Transverse colon (tissue), 4 donors: ENCODE measurements around the gene GOPC. TPM values are rescaled to one million over a fixed set of nuclear protein-coding genes. Genes with fewer than 3 reads are reported as not detected.

Experiments used
- DNase-seq: peaks from one replicate; pipeline ENCODE4 v3.0.0-alpha.2; 2019
- H3K27ac ChIP-seq, 4 donors: fragments of 200-600 bp; sonication (generic); 2 replicates each; pipeline ENCODE4 v1.5.1; 2016 to 2018; ENCODE audit warnings: inconsistent platforms in 4 of 4
- H3K27me3 ChIP-seq: fragments of 200-600 bp; sonication (generic); 2 replicates; pipeline ENCODE4 v1.5.1; 2017; ENCODE audit warnings: inconsistent platforms
- H3K36me3 ChIP-seq, 4 donors: fragments of 200-600 bp; sonication (generic); 2 replicates each; pipeline ENCODE4 v1.5.1; 2017 to 2019; ENCODE audit warnings: inconsistent platforms in 4 of 4
- H3K4me1 ChIP-seq, 4 donors: fragments of 200-600 bp; sonication (generic); 2 replicates each; pipeline ENCODE4 v1.5.1; 2017 to 2020; ENCODE audit warnings: inconsistent platforms in 4 of 4
- H3K4me3 ChIP-seq, 4 donors: fragments of 200-600 bp; sonication (generic); 1 replicate in 1 of 4; 2 replicates in 3 of 4; pipeline versions ENCODE4 v1.5.1 to v1.6.1; 2017 to 2019; ENCODE audit warnings: inconsistent platforms in 4 of 4
- H3K9me3 ChIP-seq, 2 donors: fragments of 200-600 bp; sonication (generic); 2 replicates each; pipeline ENCODE4 v1.5.1; 2017 to 2019; ENCODE audit warnings: inconsistent platforms in 2 of 2
- CTCF ChIP-seq, 5 experiments: fragments of 200-600 bp in 3 of 5; fragments of 450-650 bp in 2 of 5; sonication (generic) in 3 of 5; IDR thresholded peaks; 1 replicate in 2 of 5; 2 replicates in 3 of 5; pipeline ENCODE4 v1.5.1; 2016 to 2017; ENCODE audit warnings: antibody characterized with exemption in 5 of 5, inconsistent platforms in 3 of 5, mild to moderate bottlenecking in 2 of 5, moderate library complexity in 1 of 5
- EP300 ChIP-seq: sonication (generic); formaldehyde crosslinking; IDR thresholded peaks from one replicate; pipeline ENCODE4 v1.6.1; 2017; ENCODE audit warnings: antibody characterized with exemption, low read depth
- POLR2A ChIP-seq: fragments of 450-650 bp; IDR thresholded peaks from one replicate; pipeline ENCODE4 v1.6.1; 2016; ENCODE audit warnings: antibody characterized with exemption, mild to moderate bottlenecking, moderate library complexity
- POLR2AphosphoS5 ChIP-seq, 3 donors: sonication (generic); formaldehyde crosslinking; IDR thresholded peaks; one replicate each; pipeline ENCODE4 v1.6.1; 2016; ENCODE audit warnings: antibody characterized with exemption in 3 of 3
- WGBS, 2 donors: methylation state at CpG; one replicate each; pipeline ENCODE4 v1.1.5; 2018; ENCODE audit warnings: low coverage in 1 of 2; 5-methylcytosine and 5-hydroxymethylcytosine counted together
- in situ Hi-C, 4 donors: fragments of 200-750 bp; cut with MboI; loops; one replicate each; pipeline versions ENCODE4 v1.15.0 to v1.15.1; 2017; ENCODE audit warnings: low sequenced_read_pairs in 3 of 4, low pct_ligation_motif_present in 1 of 4, low pct_unique_long_range_greater_than_20kb in 1 of 4
- intact Hi-C: fragments of 100-400 bp; cut with DNase I; formaldehyde crosslinking; loops from one replicate; pipeline ENCODE4 v1.15.1; 2023; ENCODE audit warnings: low total_unique reads
- total RNA-seq, 4 donors: library from RNA; depleted of rRNA; stranded (reverse); fragments of >200 nt; gene quantifications; one replicate each; pipeline ENCODE4 v1.1.0, GENCODE V29; 2016

GOPC gene
- total RNA-seq, 4 donors from 2014 or later = 18.3 to 39.9 (median 29.5) TPM

- in situ Hi-C loops = no loop called here
- Histone ChIP-seq H3K36me3 (peaks cover 0 to 23% (median 5%) of the 10 kb centered on the region in 4 donors), H3K4me3 (no peak overlapping the region), H3K4me1 (no peaks in the 10 kb centered on the region), H3K27ac (no peak overlapping the region), H3K27me3 (no peaks in the 10 kb centered on the region), H3K9me3 (no peaks in the 10 kb centered on the region)
- no peak for DNase-seq
- intact Hi-C loops = no loop called here
- WGBS, 2 donors = 80 to 94% methylated on average over 2 to 9 of the region's 9 CpGs
- no peak for TF ChIP-seq EP300
- TF ChIP-seq POLR2AphosphoS5 (IDR thresholded peaks at IDR 0.05) = no peak
- no peak for TF ChIP-seq POLR2A
- no peak for TF ChIP-seq CTCF (IDR thresholded peaks at IDR 0.05)
Measured at GRCh38 chr6:117538615-117539014, 63.7 kb downstream of the GOPC start.

GRCh38 chr6:117536317-117536716 is 66.0 kb downstream of the GOPC start:
- Histone ChIP-seq H3K9me3 (no peaks in the 10 kb centered on the region), H3K4me1 (no peaks in the 10 kb centered on the region), H3K27ac (no peak overlapping the region), H3K4me3 (no peak overlapping the region), H3K27me3 (no peaks in the 10 kb centered on the region), H3K36me3 (peaks cover 0 to 22% (median 2%) of the 10 kb centered on the region in 4 donors)
- no peak for DNase-seq
- in situ Hi-C loops (no loop called here), intact Hi-C loops (no loop called here)
- no peak for TF ChIP-seq EP300
- TF ChIP-seq CTCF (IDR thresholded peaks at IDR 0.05) = no peak
- TF ChIP-seq POLR2A = no peak
- TF ChIP-seq POLR2AphosphoS5 (IDR thresholded peaks at IDR 0.05) = no peak
- WGBS, 2 donors = 86 to 88% methylated on average over 2 to 4 of the region's 4 CpGs

- Histone ChIP-seq H3K4me3 (no peak overlapping the region), H3K36me3 (peaks cover 0 to 14% (median 2%) of the 10 kb centered on the region in 4 donors), H3K27ac (no peak overlapping the region), H3K4me1 (no peaks in the 10 kb centered on the region), H3K9me3 (no peaks in the 10 kb centered on the region), H3K27me3 (no peaks in the 10 kb centered on the region)
- intact Hi-C loops (no loop called here), in situ Hi-C loops (no loop called here)
- TF ChIP-seq POLR2AphosphoS5 (IDR thresholded peaks at IDR 0.05) (no peak), CTCF (IDR thresholded peaks at IDR 0.05) (no peak), POLR2A (no peak), EP300 (no peak)
- DNase-seq = no peak
- 74 to 76% methylated on average over 3 of the region's 3 CpGs for WGBS, 2 donors
Measured at GRCh38 chr6:117534974-117535373, 67.3 kb downstream of the GOPC start.

GRCh38 chr6:117533775-117534174 is 68.5 kb downstream of the GOPC start:
- Histone ChIP-seq H3K4me3 (no peak overlapping the region), H3K4me1 (no peaks in the 10 kb centered on the region), H3K36me3 (peaks cover 0 to 6% (median 1%) of the 10 kb centered on the region in 4 donors), H3K9me3 (no peaks in the 10 kb centered on the region), H3K27ac (no peak overlapping the region), H3K27me3 (no peaks in the 10 kb centered on the region)
- in situ Hi-C loops = no loop called here
- intact Hi-C loops = no loop called here
- TF ChIP-seq EP300 (no peak), CTCF (IDR thresholded peaks at IDR 0.05) (no peak), POLR2A (no peak), POLR2AphosphoS5 (IDR thresholded peaks at IDR 0.05) (no peak)
- DNase-seq = no peak
- WGBS, 2 donors = 87 to 100% methylated on average over 3 to 4 of the region's 4 CpGs
